A673 (cell line): Measurements from ENCODE around the gene TBCE. TPM values are rescaled to one million over a fixed set of nuclear protein-coding genes. Genes with fewer than 3 reads are reported as not detected.

Experiments used
- BruUV-seq: library from RNA; stranded (reverse); fragments of 400-500 nt; replicated peaks from 2 replicates; lab custom pipeline; 2021; lab: Mats Ljungman, UMichigan
- CTCF ChIA-PET: fragments of 300-600 bp; sonication (Branson Sonifier 250); formaldehyde crosslinking; loops from one replicate; lab custom pipeline; 2022; ENCODE audit warnings: antibody characterized with exemption; lab: Charles Lee
- POLR2A ChIA-PET: fragments of 300-600 bp; sonication (Branson Sonifier 250); formaldehyde crosslinking; loops from one replicate; lab custom pipeline; 2022; ENCODE audit warnings: antibody characterized with exemption; ENCODE audit not compliant: low non-redundant PET; lab: Charles Lee
- DNase-seq: peaks from one replicate; pipeline ENCODE4 v3.0.0-alpha.2; 2015; ENCODE audit warnings: low spot score
- H3K27ac ChIP-seq: fragments of 200-600 bp; sonication (generic); 2 replicates; pipeline ENCODE4 v1.5.1; 2016; ENCODE audit warnings: mixed run types, low read depth, mild to moderate bottlenecking, mixed read lengths, antibody characterized with exemption, low read length; ENCODE audit not compliant: poor library complexity, severe bottlenecking
- H3K27me3 ChIP-seq: fragments of 200-600 bp; sonication (generic); replicated peaks from 2 replicates; pipeline ENCODE4 v1.6.1; 2017; ENCODE audit warnings: mixed run types, low read depth, mild to moderate bottlenecking, mixed read lengths, antibody characterized with exemption, low read length; ENCODE audit not compliant: insufficient read depth, poor library complexity
- H3K36me3 ChIP-seq: fragments of 200-600 bp; sonication (generic); 2 replicates; pipeline ENCODE4 v1.6.1; 2016; ENCODE audit warnings: mixed run types, mild to moderate bottlenecking, mixed read lengths, antibody characterized with exemption, low read length; ENCODE audit not compliant: insufficient read depth, poor library complexity, severe bottlenecking
- H3K4me1 ChIP-seq: fragments of 200-600 bp; sonication (generic); 2 replicates; pipeline ENCODE4 v1.6.1; 2017; ENCODE audit warnings: mixed run types, mild to moderate bottlenecking, mixed read lengths, antibody characterized with exemption, low read length; ENCODE audit not compliant: insufficient read depth, poor library complexity, severe bottlenecking
- H3K4me3 ChIP-seq: fragments of 200-600 bp; sonication (generic); 2 replicates; pipeline ENCODE4 v1.5.1; 2016; ENCODE audit warnings: low read depth, mixed run types, mild to moderate bottlenecking, mixed read lengths, low read length; ENCODE audit not compliant: poor library complexity, severe bottlenecking
- H3K9me3 ChIP-seq: fragments of 200-600 bp; sonication (generic); 2 replicates; pipeline ENCODE4 v1.6.1; 2016; ENCODE audit warnings: mixed run types, low read depth, mild to moderate bottlenecking, mixed read lengths, antibody characterized with exemption, low read length; ENCODE audit not compliant: poor library complexity, severe bottlenecking
- CTCF ChIP-seq: fragments of 300-800, 200-600 bp; sonication (generic); conservative IDR thresholded peaks from 2 replicates; pipeline ENCODE4 v1.5.1; 2017; ENCODE audit warnings: low read depth, mild to moderate bottlenecking, antibody characterized with exemption, low read length, moderate library complexity, mixed read lengths
- EZH2 ChIP-seq: fragments of 200-600 bp; sonication (generic); IDR thresholded peaks from 2 replicates; pipeline ENCODE4 v1.6.1; 2017; ENCODE audit warnings: borderline replicate concordance, low read depth, mild to moderate bottlenecking, mixed read lengths, antibody characterized with exemption, low read length; ENCODE audit not compliant: poor library complexity, severe bottlenecking
- intact Hi-C: fragments of 100-400 bp; cut with micrococcal nuclease; formaldehyde crosslinking; loops from one replicate; pipeline ENCODE4 v1.10.0; 2022; ENCODE audit not compliant: unreplicated experiment
- total RNA-seq: library from RNA; stranded (reverse); gene quantifications from 2 replicates; pipeline ENCODE4 v1.2.3, GENCODE V29; 2021

The TBCE gene
- total RNA-seq, 1 experiment from 2014 or later = 26.3 TPM

GRCh38 chr1:235427447-235427846 lies 60.2 kb downstream of the TBCE start:
- H3K4me1 ChIP-seq = no peaks in the 10 kb centered on the region
- no peak for DNase-seq
- TF ChIP-seq CTCF = no peak
- TF ChIP-seq EZH2 = no peak
- ChIA-PET POLR2A (no interaction called here), CTCF (no interaction called here)
- no peaks in the 10 kb centered on the region for H3K27me3 ChIP-seq
- BruUV-seq = no TSS peak
- H3K36me3 ChIP-seq = no peaks in the 10 kb centered on the region
- no peak overlapping the region for H3K27ac ChIP-seq
- no peaks in the 10 kb centered on the region for H3K9me3 ChIP-seq
- no peak overlapping the region for H3K4me3 ChIP-seq
- intact Hi-C loops = no loop called here

- no TSS peak for BruUV-seq
- no peaks in the 10 kb centered on the region for H3K27me3 ChIP-seq
- ChIA-PET CTCF (no interaction called here), POLR2A (no interaction called here)
- H3K4me1 ChIP-seq = no peaks in the 10 kb centered on the region
- TF ChIP-seq CTCF = no peak
- no peak for TF ChIP-seq EZH2
- H3K9me3 ChIP-seq = no peaks in the 10 kb centered on the region
- H3K4me3 ChIP-seq = no peak overlapping the region
- no peak for DNase-seq
- intact Hi-C loops = no loop called here
- no peaks in the 10 kb centered on the region for H3K36me3 ChIP-seq
- H3K27ac ChIP-seq = no peak overlapping the region
Observed at GRCh38 chr1:235429143-235429542, 61.9 kb downstream of the TBCE start.

- no peaks in the 10 kb centered on the region for H3K27me3 ChIP-seq
- DNase-seq = no peak
- no peak overlapping the region for H3K4me3 ChIP-seq
- ChIA-PET CTCF (no interaction called here), POLR2A (no interaction called here)
- TF ChIP-seq CTCF (no peak), EZH2 (no peak)
- no peaks in the 10 kb centered on the region for H3K4me1 ChIP-seq
- intact Hi-C loops = no loop called here
- BruUV-seq = no TSS peak
- H3K36me3 ChIP-seq = no peaks in the 10 kb centered on the region
- no peak overlapping the region for H3K27ac ChIP-seq
- no peaks in the 10 kb centered on the region for H3K9me3 ChIP-seq
Observed at GRCh38 chr1:235430991-235431390, 63.8 kb downstream of the TBCE start.
